ENCODE data around the gene FAM180A. TPM values are rescaled to one million over a fixed set of nuclear protein-coding genes. Genes with fewer than 3 reads are reported as not detected.
"Not testable (repeated sequence)": the region's sequence is repeated elsewhere in the genome, so short reads cannot be mapped to it uniquely, and the experiment has no call there.

FAM180A gene
- total RNA-seq, 2 experiments from 2014 or later: not detected

- no TSS peak for BruUV-seq (replicated peaks)
- ChIA-PET POLR2A (interaction anchor here (0.6 kb wide), 1 partner anchor 16 kb away, joined by 3 read pairs; no protein-coding TSS in a partner anchor), CTCF (ENCODE audit: unreplicated experiment) (no interaction called here)
These were observed 29.2 kb upstream of the FAM180A start for GRCh38 chr7:135777626-135778398.

DNA sequence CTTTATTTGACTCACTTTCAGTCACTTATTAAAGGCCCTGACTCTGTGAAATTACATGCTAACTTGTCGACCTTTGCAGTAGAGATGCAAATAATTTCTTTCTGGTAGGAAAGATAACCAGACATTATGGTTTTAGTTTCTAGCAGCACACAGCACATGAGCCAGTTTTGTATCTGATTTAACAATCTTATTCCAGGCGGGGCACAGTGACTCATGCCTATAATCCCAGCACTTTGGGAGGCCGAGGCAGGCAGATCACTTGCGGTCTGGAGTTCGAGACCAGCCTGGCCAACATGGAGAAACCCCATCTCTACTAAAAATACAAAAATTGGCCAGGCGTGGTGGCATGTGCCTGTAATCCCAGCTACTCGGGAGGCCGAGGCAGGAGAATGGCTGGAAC is 27.3 kb upstream of the FAM180A start:
- H3K4me1 ChIP-seq (ENCODE audit: insufficient read depth, low read length, poor library complexity, severe bottlenecking); H3K4me2 ChIP-seq (ENCODE audit: low read length); H3K27ac ChIP-seq (ENCODE audit: low read depth, low read length, poor library complexity, severe bottlenecking); H2AFZ ChIP-seq (ENCODE audit: low read length); BruUV-seq (replicated peaks); intact Hi-C loops (cut with micrococcal nuclease; ENCODE audit: unreplicated experiment); H3K79me2 ChIP-seq (ENCODE audit: insufficient read depth, low read depth, low read length); H4K20me1 ChIP-seq (ENCODE audit: insufficient read depth, low read length); H3K36me3 ChIP-seq (ENCODE audit: insufficient read depth, low read length); H3K4me3 ChIP-seq (ENCODE audit: low read depth, low read length, poor library complexity, severe bottlenecking); H3K9me2 ChIP-seq (ENCODE audit: insufficient read depth, low read length); CTCF ChIA-PET (ENCODE audit: unreplicated experiment); DNase-seq (ENCODE audit: low spot score): not testable (repeated sequence)
- H3K9me3 ChIP-seq (ENCODE audit: low read length): peaks cover 10% of the 10 kb centered on the region; the same call in 1 of the 2 replicates
- POLR2A ChIA-PET: interaction anchor here (0.6 kb wide), 1 partner anchor 86 kb away, joined by 4 read pairs; no protein-coding TSS in a partner anchor

More at GRCh38 chr7:135777626-135778398, 29.2 kb upstream of the FAM180A start:
- no peaks in the 10 kb centered on the region for H3K4me1 ChIP-seq (ENCODE audit: insufficient read depth, low read length, poor library complexity, severe bottlenecking)
- no peaks in the 10 kb centered on the region for H3K36me3 ChIP-seq (ENCODE audit: insufficient read depth, low read length)
- no peak overlapping the region for H2AFZ ChIP-seq (ENCODE audit: low read length)
- no peak overlapping the region for H3K4me2 ChIP-seq (ENCODE audit: low read length)
- no peak overlapping the region for H3K27ac ChIP-seq (ENCODE audit: low read depth, low read length, poor library complexity, severe bottlenecking)
- no peak overlapping the region for H3K4me3 ChIP-seq (ENCODE audit: low read depth, low read length, poor library complexity, severe bottlenecking)
- TF ChIP-seq CTCF (conservative IDR thresholded peaks at IDR 0.05; ENCODE audit: low read length) (no peak), EZH2phosphoT487 (IDR thresholded peaks at IDR 0.05; ENCODE audit: borderline replicate concordance, low read depth, low read length) (no peak)
- H3K79me2 ChIP-seq (ENCODE audit: insufficient read depth, low read depth, low read length): no peaks in the 10 kb centered on the region
- no peaks in the 10 kb centered on the region for H4K20me1 ChIP-seq (ENCODE audit: insufficient read depth, low read length)
- intact Hi-C loops (cut with micrococcal nuclease; ENCODE audit: unreplicated experiment): no loop called here
- no peak for DNase-seq (ENCODE audit: low spot score)
- peaks cover 10% of the 10 kb centered on the region; the same call in 1 of the 2 replicates for H3K9me3 ChIP-seq (ENCODE audit: low read length)
- no peaks in the 10 kb centered on the region for H3K9me2 ChIP-seq (ENCODE audit: insufficient read depth, low read length)

DNA sequence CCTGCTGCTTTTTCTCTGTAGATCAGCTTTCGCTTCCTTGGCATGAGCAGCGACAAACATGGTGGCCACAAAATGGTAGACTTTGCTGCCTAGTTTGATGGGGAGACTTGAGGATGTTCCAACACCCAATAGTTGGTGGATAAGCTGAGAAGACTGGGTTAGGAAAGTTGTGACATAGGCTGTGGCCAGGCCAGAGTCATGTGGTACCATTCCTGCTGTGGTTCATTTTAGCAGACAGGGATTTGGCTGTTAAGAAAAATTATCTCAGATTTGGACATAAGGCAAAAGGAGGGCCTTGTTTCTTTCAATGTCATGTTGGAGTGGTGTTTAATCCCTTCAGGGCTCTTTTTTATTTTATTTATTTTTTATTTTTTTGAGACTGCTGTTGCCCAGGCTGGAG is 26.6 kb upstream of the FAM180A start:
- Histone ChIP-seq H3K27ac (ENCODE audit: low read depth, low read length, poor library complexity, severe bottlenecking) (no peak overlapping the region), H4K20me1 (ENCODE audit: insufficient read depth, low read length) (no peaks in the 10 kb centered on the region), H3K4me1 (ENCODE audit: insufficient read depth, low read length, poor library complexity, severe bottlenecking) (no peaks in the 10 kb centered on the region), H3K9me3 (ENCODE audit: low read length) (peaks cover 10% of the 10 kb centered on the region; the same call in 1 of the 2 replicates), H3K9me2 (ENCODE audit: insufficient read depth, low read length) (no peaks in the 10 kb centered on the region), H3K36me3 (ENCODE audit: insufficient read depth, low read length) (no peaks in the 10 kb centered on the region), H3K4me2 (ENCODE audit: low read length) (no peak overlapping the region), H2AFZ (ENCODE audit: low read length) (no peak overlapping the region), H3K4me3 (ENCODE audit: low read depth, low read length, poor library complexity, severe bottlenecking) (no peak overlapping the region), H3K79me2 (ENCODE audit: insufficient read depth, low read depth, low read length) (no peaks in the 10 kb centered on the region)
- no peak for DNase-seq (ENCODE audit: low spot score)
- intact Hi-C loops (cut with micrococcal nuclease; ENCODE audit: unreplicated experiment): no loop called here
- no peak for TF ChIP-seq CTCF (conservative IDR thresholded peaks at IDR 0.05; ENCODE audit: low read length)
- TF ChIP-seq EZH2phosphoT487 (IDR thresholded peaks at IDR 0.05; ENCODE audit: borderline replicate concordance, low read depth, low read length): no peak
- BruUV-seq (replicated peaks): no TSS peak
- POLR2A ChIA-PET: interaction anchor here (0.6 kb wide), 1 partner anchor 93 kb away, joined by 3 read pairs; no protein-coding TSS in a partner anchor
- CTCF ChIA-PET (ENCODE audit: unreplicated experiment): no interaction called here
